ENCODE measurements around the gene XYLB.

GRCh38 chr3:38345879-38346586 is 552 bp upstream of the XYLB start:
- TF ChIP-seq CTCF (IDR thresholded peaks at IDR 0.05) (no peak), EP300 (IDR thresholded peaks at IDR 0.05) (no peak), POLR2A (IDR thresholded peaks at IDR 0.05) (no peak)
